GM12892 (cell line): ENCODE data around the gene FEM1B.

Experiments used
- DNase-seq: peaks from one replicate; pipeline ENCODE4 v3.0.0; 2011; ENCODE audit not compliant: insufficient read length
- FAIRE-seq: peaks from 2 replicates; lab custom pipeline; 2011; peaks lifted over from hg19 to GRCh38; lab: Jason Lieb, UNC
- POLR2A ChIP-seq: IDR thresholded peaks from 2 replicates; pipeline ENCODE4 v1.6.1; 2011; ENCODE audit warnings: low read depth, low read length, control low read depth
- POLR2AphosphoS5 ChIP-seq: IDR thresholded peaks from 2 replicates; pipeline ENCODE4 v1.6.1; 2011; ENCODE audit warnings: low read depth, low read length, control low read depth
- TAF1 ChIP-seq: IDR thresholded peaks from 2 replicates; pipeline ENCODE4 v1.6.1; 2011; ENCODE audit warnings: low read depth, mild to moderate bottlenecking, control low read depth, low read length, borderline replicate concordance

FEM1B gene

GRCh38 chr15:68319997-68320396, 42.5 kb downstream of the FEM1B start:
- no peak for DNase-seq
- FAIRE-seq, result no peak

DNA sequence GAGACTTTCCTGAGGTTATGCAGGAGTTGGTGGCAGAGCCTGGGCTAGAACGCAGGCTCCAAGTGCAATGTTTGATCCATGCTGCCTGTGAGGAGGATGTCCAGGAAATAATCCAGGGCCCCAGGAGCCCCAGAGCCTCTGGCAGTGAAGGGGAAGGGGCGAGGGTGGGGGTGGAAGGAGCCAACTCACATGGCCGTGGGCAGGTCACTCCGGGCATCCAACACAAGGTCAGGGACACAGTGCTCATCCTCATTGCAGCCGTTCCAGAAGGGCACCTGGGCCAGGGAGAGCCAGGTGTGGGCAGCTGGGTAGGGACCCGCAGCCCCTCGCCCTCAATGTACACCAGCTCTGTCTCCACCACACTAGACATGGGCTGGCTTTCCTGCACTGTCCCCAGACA, 43.7 kb downstream of the FEM1B start:
- DNase-seq (no peak), FAIRE-seq (no peak)
- TF ChIP-seq POLR2A (no peak), POLR2AphosphoS5 (no peak), TAF1 (no peak)

More at GRCh38 chr15:68319997-68320396, 42.5 kb downstream of the FEM1B start:
- TF ChIP-seq TAF1 (no peak), POLR2AphosphoS5 (no peak), POLR2A (no peak)

GRCh38 chr15:68322796-68323195, 45.3 kb downstream of the FEM1B start:
- TF ChIP-seq POLR2AphosphoS5 (no peak), TAF1 (no peak), POLR2A (no peak)
- DNase-seq (no peak), FAIRE-seq (no peak)

- FAIRE-seq (no peak), DNase-seq (no peak)
- no peak for TF ChIP-seq TAF1
- TF ChIP-seq POLR2A, result no peak
- TF ChIP-seq POLR2AphosphoS5, result no peak
These were observed 48.2 kb downstream of the FEM1B start for GRCh38 chr15:68325726-68326125.

DNA sequence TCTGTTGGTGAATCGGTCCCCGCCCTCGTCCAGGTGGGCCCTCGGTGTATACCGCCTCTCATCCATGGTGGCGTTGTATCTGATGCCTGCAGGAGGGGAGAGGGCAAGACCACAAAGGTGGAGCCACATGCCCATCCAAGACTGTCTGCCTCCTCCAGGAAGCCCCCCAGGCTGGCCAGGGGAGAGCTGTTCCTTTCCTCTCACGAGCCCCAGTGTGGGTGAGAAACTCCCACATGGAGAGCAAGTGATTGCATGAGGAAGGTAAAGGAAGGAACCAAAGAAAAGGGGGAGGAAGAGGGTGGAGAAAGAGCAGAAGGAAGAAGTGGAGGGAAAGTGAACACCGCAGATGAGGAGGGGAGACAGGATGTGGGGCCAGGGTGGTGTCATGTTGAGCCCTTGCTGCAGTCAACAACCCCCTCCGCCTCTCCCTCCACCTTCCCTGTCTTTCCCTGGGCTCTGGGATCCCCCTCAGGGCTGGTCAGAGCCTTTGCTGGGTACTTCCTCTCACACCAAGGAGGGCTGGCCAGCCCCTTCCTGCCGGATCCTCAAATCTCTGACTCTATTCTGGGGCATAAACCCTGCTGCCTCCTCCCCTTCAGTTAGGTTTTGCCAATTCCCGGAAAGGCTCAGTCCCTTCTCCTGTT, 49.3 kb downstream of the FEM1B start:
- FAIRE-seq, result no peak
- TF ChIP-seq POLR2A, result no peak
- no peak for TF ChIP-seq TAF1
- TF ChIP-seq POLR2AphosphoS5, result no peak
- no peak for DNase-seq

DNA sequence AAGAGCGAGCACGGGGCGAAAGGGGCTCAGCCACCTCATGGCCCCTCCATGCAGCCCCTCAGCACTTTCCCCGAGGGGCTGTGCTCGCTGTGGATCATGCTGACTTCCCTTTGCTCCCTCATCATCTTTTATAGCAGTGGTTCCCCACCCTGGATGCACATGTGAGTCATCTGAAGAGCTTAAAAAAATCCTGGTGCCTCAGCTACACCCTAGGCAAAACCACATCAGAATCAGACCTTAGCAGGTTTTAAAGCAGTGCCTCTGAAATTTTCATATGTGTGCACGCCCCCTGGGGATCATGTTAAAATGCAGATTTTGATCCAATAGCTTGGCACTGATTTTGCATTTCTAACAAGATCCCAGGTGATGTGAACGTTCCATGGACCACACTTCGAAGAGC, 50.9 kb downstream of the FEM1B start:
- TF ChIP-seq POLR2AphosphoS5, result no peak
- TF ChIP-seq TAF1, result no peak
- no peak for TF ChIP-seq POLR2A
- FAIRE-seq, result no peak
- DNase-seq, result no peak

- DNase-seq, result no peak
- no peak for FAIRE-seq
- TF ChIP-seq POLR2AphosphoS5, result no peak
- TF ChIP-seq POLR2A, result no peak
- no peak for TF ChIP-seq TAF1
These were observed 51.4 kb downstream of the FEM1B start for GRCh38 chr15:68328964-68329363.

GRCh38 chr15:68330416-68330815, 52.9 kb downstream of the FEM1B start:
- TF ChIP-seq TAF1, result no peak
- TF ChIP-seq POLR2A, result no peak
- FAIRE-seq (no peak), DNase-seq (no peak)

DNA sequence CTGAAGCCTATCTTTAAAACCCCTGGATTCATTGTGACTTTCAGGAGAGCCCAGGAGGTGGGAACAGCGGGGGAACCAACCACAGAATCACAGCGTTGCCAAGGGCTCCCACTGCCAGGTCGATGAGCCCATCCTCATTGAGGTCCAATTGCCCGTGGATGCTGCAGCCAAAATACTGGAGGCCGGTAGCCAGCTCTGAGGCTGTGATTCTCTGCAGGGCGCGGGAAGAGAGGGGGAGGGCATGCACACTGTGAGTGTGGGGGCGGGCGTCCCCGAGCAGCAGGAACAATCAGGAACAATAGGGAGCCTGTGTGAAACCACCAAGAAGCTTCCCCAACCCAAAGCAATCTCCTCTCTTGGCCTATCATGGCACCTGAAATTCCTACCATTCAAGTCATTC, 53.4 kb downstream of the FEM1B start:
- TF ChIP-seq POLR2A (no peak), POLR2AphosphoS5 (no peak), TAF1 (no peak)
- no peak for FAIRE-seq
- DNase-seq, result no peak

DNA sequence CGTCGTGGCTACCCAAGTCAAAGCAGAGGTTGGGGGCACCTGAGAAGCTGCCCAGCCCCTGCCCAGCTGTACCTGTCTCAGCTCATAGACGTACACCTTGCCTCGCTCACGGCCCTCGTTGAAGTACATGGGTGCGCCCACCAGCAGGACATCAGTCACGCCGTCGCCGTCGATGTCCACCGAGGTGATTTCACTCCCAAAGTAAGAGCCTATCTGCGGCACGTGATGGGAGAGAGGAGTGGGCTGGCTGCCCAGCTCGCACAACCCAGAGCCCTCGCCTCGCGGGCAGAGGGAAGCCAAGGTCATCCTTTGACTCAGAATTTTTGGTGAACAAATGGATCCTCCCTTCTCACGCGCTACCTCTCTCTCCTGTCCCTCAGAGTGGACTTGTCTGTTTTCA, 54.7 kb downstream of the FEM1B start:
- FAIRE-seq (no peak), DNase-seq (no peak)
- TF ChIP-seq TAF1, result no peak
- no peak for TF ChIP-seq POLR2A
- no peak for TF ChIP-seq POLR2AphosphoS5

DNA sequence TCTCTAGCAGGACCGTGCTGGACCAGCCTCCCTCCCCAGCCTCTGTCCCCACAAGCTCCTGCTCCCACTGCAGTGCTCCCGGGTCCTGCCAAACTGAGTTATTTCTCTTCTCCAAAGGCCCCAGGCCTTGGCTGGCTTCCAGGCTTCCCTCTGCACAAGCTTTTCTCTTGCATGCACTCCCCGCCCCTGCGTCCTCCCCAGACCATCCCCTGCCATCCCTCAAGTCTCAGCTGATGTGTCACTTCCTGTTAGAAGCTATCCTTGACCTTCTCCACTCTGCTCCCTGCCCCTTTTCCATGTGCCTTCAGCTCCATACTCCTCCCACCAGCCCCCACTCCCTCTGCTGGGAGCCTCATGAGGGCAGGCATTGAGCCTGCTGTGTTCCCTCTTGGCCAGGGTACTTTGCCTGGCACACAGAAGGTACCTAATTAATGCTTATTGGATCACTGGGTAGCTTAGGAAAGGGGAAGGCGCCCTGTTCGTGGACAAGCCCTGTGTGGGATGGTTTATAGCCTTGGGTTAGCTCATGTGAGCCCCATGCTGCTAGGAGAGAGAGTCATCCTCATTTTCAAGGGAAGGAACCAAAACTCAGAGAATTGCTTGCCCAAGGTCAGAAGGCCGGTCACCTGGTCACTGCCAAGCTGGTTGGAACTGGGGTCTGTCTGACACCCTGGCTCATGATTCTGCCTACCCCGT, 56.4 kb downstream of the FEM1B start:
- no peak for FAIRE-seq

GRCh38 chr15:68334661-68335124, 57.1 kb downstream of the FEM1B start:
- TF ChIP-seq TAF1, result no peak
- no peak for TF ChIP-seq POLR2AphosphoS5
- TF ChIP-seq POLR2A, result no peak
- no peak for FAIRE-seq
- no peak for DNase-seq

More for the DNA sequence above, 56.4 kb downstream of the FEM1B start:
- no peak for DNase-seq
- TF ChIP-seq POLR2AphosphoS5 (no peak), TAF1 (no peak), POLR2A (no peak)
